CD14-positive monocyte (primary cell): ENCODE measurements around the gene PLD3. TPM values are rescaled to one million over a fixed set of nuclear protein-coding genes. Genes with fewer than 3 reads are reported as not detected.
A peak's percentile ranks its signal among the peaks of the same experiment; 100 is the strongest.

Experiments used
- DNase-seq, 3 donors: peaks; one replicate each; pipeline ENCODE4 v3.0.0-alpha.2; 2011 to 2022
- H2AFZ ChIP-seq: 2 replicates; pipeline ENCODE4 v1.6.0; 2012; ENCODE audit warnings: mild to moderate bottlenecking, low read depth, low read length, inconsistent platforms; ENCODE audit not compliant: insufficient read depth, poor library complexity, severe bottlenecking
- H3K27ac ChIP-seq, 2 donors: 1 replicate in 1 of 2; 2 replicates in 1 of 2; pipeline ENCODE4 v1.5.1; 2012 to 2013; ENCODE audit warnings: low read length in 2 of 2, control low read depth in 1 of 2, inconsistent platforms in 1 of 2, low read depth in 1 of 2, mild to moderate bottlenecking in 1 of 2
- H3K27me3 ChIP-seq, 2 donors: one replicate each; pipeline versions ENCODE4 v1.6.0 to v1.6.1; 2011 to 2013; ENCODE audit warnings: low read length in 2 of 2; ENCODE audit not compliant: control insufficient read depth in 2 of 2, insufficient read depth in 2 of 2
- H3K36me3 ChIP-seq, 2 donors: replicated peaks in 1 of 2; 1 replicate in 1 of 2; 2 replicates in 1 of 2; pipeline versions ENCODE4 v1.5.1 to v1.6.1; 2012 to 2013; ENCODE audit warnings: low read length in 2 of 2, control low read depth in 1 of 2, inconsistent platforms in 1 of 2, mild to moderate bottlenecking in 1 of 2; ENCODE audit not compliant: insufficient read depth in 2 of 2, control insufficient read depth in 1 of 2
- H3K4me1 ChIP-seq, 2 donors: 1 replicate in 1 of 2; 2 replicates in 1 of 2; pipeline versions ENCODE4 v1.5.1 to v1.6.1; 2012 to 2013; ENCODE audit warnings: low read length in 2 of 2, control low read depth in 1 of 2, inconsistent platforms in 1 of 2, mild to moderate bottlenecking in 1 of 2, moderate library complexity in 1 of 2; ENCODE audit not compliant: insufficient read depth in 2 of 2, control insufficient read depth in 1 of 2
- H3K4me2 ChIP-seq: replicated peaks from 2 replicates; pipeline ENCODE3; 2012; ENCODE audit warnings: low read length, moderate library complexity, mild to moderate bottlenecking; ENCODE audit not compliant: poor library complexity, severe bottlenecking; ENCODE audit errors: extremely low read depth
- H3K4me3 ChIP-seq, 3 experiments: fragments of 200-600 bp in 1 of 3; sonication (generic) in 1 of 3; replicated peaks in 1 of 3; 1 replicate in 2 of 3; 2 replicates in 1 of 3; pipeline ENCODE4 v1.5.1; 2011 to 2013; ENCODE audit warnings: low read length in 3 of 3, mild to moderate bottlenecking in 3 of 3, control low read depth in 2 of 3, low read depth in 2 of 3, inconsistent platforms in 1 of 3, moderate library complexity in 1 of 3
- H3K79me2 ChIP-seq: 2 replicates; pipeline ENCODE4 v1.6.0; 2012; ENCODE audit warnings: mild to moderate bottlenecking, control low read depth, inconsistent platforms, low read length, moderate library complexity; ENCODE audit not compliant: insufficient read depth
- H3K9ac ChIP-seq: 2 replicates; pipeline ENCODE4 v1.6.0; 2017; ENCODE audit warnings: low read length, mild to moderate bottlenecking; ENCODE audit not compliant: insufficient read depth, poor library complexity, severe bottlenecking
- H3K9me3 ChIP-seq, 2 donors: replicated peaks in 1 of 2; 1 replicate in 1 of 2; 2 replicates in 1 of 2; pipeline versions ENCODE4 v1.5.1 to v1.6.1; 2012 to 2013; ENCODE audit warnings: low read length in 2 of 2, control low read depth in 1 of 2; ENCODE audit not compliant: control insufficient read depth in 1 of 2, insufficient read depth in 1 of 2
- H4K20me1 ChIP-seq: 2 replicates; pipeline ENCODE4 v1.6.0; 2012; ENCODE audit warnings: mild to moderate bottlenecking, low read length, control low read depth, moderate library complexity; ENCODE audit not compliant: insufficient read depth
- H3K27ac Mint-ChIP-seq, 7 donors: one replicate each; pipeline ENCODE4 v1.8.0; 2020; ENCODE audit warnings: mild to moderate bottlenecking in 7 of 7, mixed read lengths in 7 of 7, moderate library complexity in 6 of 7, inconsistent platforms in 2 of 7
- H3K27me3 Mint-ChIP-seq, 3 donors: one replicate each; pipeline ENCODE4 v1.8.0; 2021 to 2022; ENCODE audit warnings: low read depth in 3 of 3, mild to moderate bottlenecking in 3 of 3, mixed read lengths in 3 of 3, moderate library complexity in 3 of 3, inconsistent platforms in 1 of 3
- H3K36me3 Mint-ChIP-seq, 2 donors: one replicate each; pipeline ENCODE4 v1.8.0; 2020; ENCODE audit warnings: mixed read lengths in 2 of 2, inconsistent platforms in 1 of 2, mild to moderate bottlenecking in 1 of 2
- H3K4me1 Mint-ChIP-seq: one replicate; pipeline ENCODE4 v1.8.0; 2020; ENCODE audit warnings: mild to moderate bottlenecking, mixed read lengths
- H3K4me3 Mint-ChIP-seq, 2 donors: one replicate each; pipeline ENCODE4 v1.8.0; 2020; ENCODE audit warnings: mild to moderate bottlenecking in 2 of 2, mixed read lengths in 2 of 2, moderate library complexity in 1 of 2
- H3K9me3 Mint-ChIP-seq, 7 donors: one replicate each; pipeline ENCODE4 v1.8.0; 2020 to 2022; ENCODE audit warnings: mixed read lengths in 7 of 7, mild to moderate bottlenecking in 6 of 7, moderate library complexity in 6 of 7, inconsistent platforms in 2 of 7
- CTCF ChIP-seq: fragments of 200-600 bp; IDR thresholded peaks from one replicate; pipeline ENCODE4 v1.8.0; 2022; ENCODE audit warnings: antibody characterized with exemption, mild to moderate bottlenecking
- WGBS: methylation state at CpG from one replicate; pipeline ENCODE4 v1.1.5; 2013; ENCODE audit warnings: missing lambda C conversion rate; ENCODE audit not compliant: insufficient coverage; 5-methylcytosine and 5-hydroxymethylcytosine counted together
- intact Hi-C, 2 donors: fragments of 100-400 bp; cut with micrococcal nuclease; formaldehyde crosslinking; loops; one replicate each; pipeline versions ENCODE4 v1.15.0 to v1.15.1; 2023
- polyA plus RNA-seq, 3 donors: library from polyadenylated mRNA; depleted of rRNA in 1 of 3; unstranded in 2 of 3; stranded (reverse) in 1 of 3; fragments of 300-500 nt in 2 of 3; fragments of >200 nt in 1 of 3; fragmentation: Illumina TruSeq in 2 of 3; gene quantifications; 1 replicate in 2 of 3; 2 replicates in 1 of 3; pipeline ENCODE4 v1.2.3, GENCODE V29; 2012 to 2021

The PLD3 gene
- polyA plus RNA-seq, 3 donors = 168 to 334 (median 170) TPM

GRCh38 chr19:40321076-40321475, 27.4 kb upstream of the PLD3 start:
- Histone ChIP-seq H4K20me1 (no peaks in the 10 kb centered on the region), H3K4me2 (no peak overlapping the region), H3K4me3 (no peak overlapping the region), H3K9ac (no peak overlapping the region), H3K27ac (no peak overlapping the region), H3K79me2 (no peaks in the 10 kb centered on the region), H3K9me3 (no peaks in the 10 kb centered on the region), H3K4me1 (no peaks in the 10 kb centered on the region), H3K36me3 (peaks cover 62 to 90% of the 10 kb centered on the region in 2 donors), H2AFZ (no peak overlapping the region), H3K27me3 (no peaks in the 10 kb centered on the region)
- no peaks in the 10 kb centered on the region for H3K9me3 Mint-ChIP-seq
- WGBS = 98% methylated on average over 18 of the region's 18 CpGs
- no peak overlapping the region for H3K4me3 Mint-ChIP-seq
- intact Hi-C loops = no loop called here
- H3K36me3 Mint-ChIP-seq = peaks cover 81 to 85% of the 10 kb centered on the region in 2 donors
- peaks cover 0 to 4% (median 0%) of the 10 kb centered on the region in 3 donors for H3K27me3 Mint-ChIP-seq
- no peaks in the 10 kb centered on the region for H3K4me1 Mint-ChIP-seq
- TF ChIP-seq CTCF = no peak
- no peak for DNase-seq
- peak overlapping the region in 3 of 7 donors; percentile 15 to 46 (median 28) for H3K27ac Mint-ChIP-seq

- intact Hi-C loops = no loop called here
- peaks cover 82 to 86% of the 10 kb centered on the region in 2 donors for H3K36me3 Mint-ChIP-seq
- H2AFZ ChIP-seq = no peak overlapping the region
- peak overlapping the region in 2 of 7 donors; percentile 28 to 46 for H3K27ac Mint-ChIP-seq
- H3K9me3 Mint-ChIP-seq = no peaks in the 10 kb centered on the region
- no peaks in the 10 kb centered on the region for H4K20me1 ChIP-seq
- H3K4me3 Mint-ChIP-seq = no peak overlapping the region
- no peak overlapping the region for H3K4me2 ChIP-seq
- no peaks in the 10 kb centered on the region for H3K79me2 ChIP-seq
- peaks cover 68 to 90% of the 10 kb centered on the region in 2 donors for H3K36me3 ChIP-seq
- TF ChIP-seq CTCF = no peak
- no peaks in the 10 kb centered on the region for H3K9me3 ChIP-seq
- no peaks in the 10 kb centered on the region for H3K4me1 Mint-ChIP-seq
- H3K27me3 Mint-ChIP-seq = peaks cover 0 to 5% (median 0%) of the 10 kb centered on the region in 3 donors
- WGBS = 98% methylated on average over 27 of the region's 27 CpGs
- no peak overlapping the region for H3K27ac ChIP-seq
- no peak for DNase-seq
- no peak overlapping the region for H3K4me3 ChIP-seq
- H3K27me3 ChIP-seq = no peaks in the 10 kb centered on the region
- no peaks in the 10 kb centered on the region for H3K4me1 ChIP-seq
- no peak overlapping the region for H3K9ac ChIP-seq
These were observed 26.8 kb upstream of the PLD3 start for GRCh38 chr19:40321566-40322270.
